Right forelimb (tissue), 1 donor: ENCODE measurements around the gene SLC45A3.
A peak's percentile ranks its signal among the peaks of the same experiment; 100 is the strongest.

ENCODE experiments used
- DNase-seq: peaks from one replicate; pipeline ENCODE4 v3.0.0-alpha.2; 2018

Gene SLC45A3

DNA sequence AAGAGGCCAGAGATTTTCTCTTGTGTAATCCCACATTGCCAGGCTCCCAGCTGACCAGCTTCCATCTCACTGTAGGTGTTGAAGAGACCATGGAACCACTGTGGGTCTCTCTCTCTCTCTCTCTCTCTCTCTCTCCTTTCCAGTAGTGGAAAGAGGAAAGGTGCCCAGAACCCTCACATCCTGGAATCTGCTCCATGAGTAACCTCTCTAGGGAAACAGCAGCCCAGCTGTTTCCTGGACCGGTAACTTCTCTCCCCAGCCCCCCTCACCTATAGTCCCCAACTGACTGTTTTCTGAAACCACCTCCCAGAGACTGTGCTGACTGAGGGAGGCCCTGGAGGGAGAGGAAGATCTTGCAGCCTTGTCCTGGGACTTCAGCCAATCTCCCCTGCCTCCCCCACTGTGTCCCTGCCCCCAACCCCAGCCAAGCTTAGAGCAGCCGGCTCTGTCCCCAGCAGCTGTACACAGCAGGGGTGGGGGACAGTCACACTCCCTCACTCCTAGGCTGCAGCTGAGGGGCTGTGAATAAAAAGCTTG, 20.6 kb upstream of the SLC45A3 start:
- peak; percentile 60 for DNase-seq

DNA sequence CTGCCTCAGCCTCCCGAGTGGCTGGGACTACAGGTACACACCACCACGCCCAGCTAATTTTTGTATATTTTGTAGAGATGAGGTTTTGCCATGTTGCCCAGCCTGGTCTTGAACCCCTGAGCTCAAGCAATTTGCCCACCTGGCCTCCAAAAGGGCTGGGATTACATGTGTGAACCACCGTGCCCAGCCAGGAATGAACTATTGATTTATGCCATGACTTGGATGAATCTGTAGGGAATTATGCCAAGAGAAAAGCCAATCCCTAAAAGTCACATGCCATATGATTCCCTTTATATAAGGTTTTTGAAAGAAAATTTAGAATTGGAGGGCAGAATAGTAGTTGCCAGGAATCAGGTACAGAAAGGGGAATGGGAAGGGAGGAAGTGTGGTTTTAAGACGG, 19.1 kb upstream of the SLC45A3 start:
- no peak for DNase-seq

DNA sequence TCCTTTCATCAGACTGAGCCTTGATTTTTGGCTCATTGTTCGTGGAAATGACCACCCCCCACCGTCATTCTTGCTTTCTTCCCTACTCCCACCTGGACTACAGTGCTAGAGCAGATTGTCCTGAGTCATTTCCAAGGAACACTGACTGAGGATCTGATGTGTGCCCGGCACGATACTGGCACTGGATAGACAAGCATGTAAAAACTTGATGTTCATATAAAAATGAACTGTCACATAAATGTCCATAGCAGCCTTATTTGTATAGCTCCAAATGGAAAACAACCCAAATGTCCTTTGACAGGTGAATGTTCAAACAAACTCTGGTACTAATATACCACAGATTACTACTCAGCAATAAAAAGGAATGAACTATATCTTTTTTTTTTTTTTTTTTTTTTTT, 18.6 kb upstream of the SLC45A3 start:
- no peak for DNase-seq

DNA sequence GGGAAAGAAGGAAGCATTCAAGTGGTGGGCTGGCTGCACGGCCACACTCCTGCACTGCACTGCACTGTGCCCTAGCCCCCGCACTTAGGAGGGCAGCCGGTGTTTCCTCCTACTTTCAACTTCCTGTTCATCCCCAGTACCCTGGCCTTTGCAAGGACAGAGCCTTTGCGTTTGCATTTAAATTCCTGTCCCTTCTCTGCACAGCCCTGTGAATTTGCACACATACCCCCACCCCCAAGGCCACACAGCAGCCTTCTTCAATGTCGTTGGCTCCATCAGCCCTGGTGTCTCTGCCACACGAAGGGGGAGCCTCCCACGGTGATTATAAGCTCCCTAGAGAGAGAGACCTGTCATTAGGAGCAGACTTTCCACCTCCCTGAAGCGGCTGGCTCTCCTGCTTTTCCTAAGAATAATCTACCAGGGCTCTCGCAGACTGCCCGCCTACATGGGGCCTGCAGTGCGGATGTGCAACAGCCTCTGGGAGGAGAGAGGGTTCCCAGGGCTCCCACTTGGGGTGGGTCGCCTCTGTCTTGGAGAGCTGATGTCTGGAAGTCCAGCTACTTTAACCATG, 13.2 kb upstream of the SLC45A3 start:
- DNase-seq, result no peak

DNA sequence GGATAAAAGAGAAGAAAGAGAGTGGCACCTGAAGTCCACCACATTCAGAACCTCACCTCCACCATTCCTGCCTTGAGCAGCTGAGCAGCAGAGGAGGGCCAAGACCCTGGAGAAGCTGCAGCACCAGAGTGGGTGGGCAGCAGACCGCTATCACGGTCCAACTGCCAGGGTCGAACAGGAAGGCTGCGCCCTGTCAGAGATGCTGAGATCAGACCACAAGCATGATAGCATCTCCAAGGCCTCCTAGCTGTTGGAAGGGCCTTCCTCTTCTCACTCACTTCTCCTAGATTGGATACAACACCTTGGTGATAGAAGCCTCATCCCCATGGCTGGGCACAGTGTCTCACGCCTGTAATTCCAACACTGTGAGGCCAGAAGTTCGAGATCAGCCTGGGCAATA, 12.1 kb upstream of the SLC45A3 start:
- DNase-seq, result no peak

DNA sequence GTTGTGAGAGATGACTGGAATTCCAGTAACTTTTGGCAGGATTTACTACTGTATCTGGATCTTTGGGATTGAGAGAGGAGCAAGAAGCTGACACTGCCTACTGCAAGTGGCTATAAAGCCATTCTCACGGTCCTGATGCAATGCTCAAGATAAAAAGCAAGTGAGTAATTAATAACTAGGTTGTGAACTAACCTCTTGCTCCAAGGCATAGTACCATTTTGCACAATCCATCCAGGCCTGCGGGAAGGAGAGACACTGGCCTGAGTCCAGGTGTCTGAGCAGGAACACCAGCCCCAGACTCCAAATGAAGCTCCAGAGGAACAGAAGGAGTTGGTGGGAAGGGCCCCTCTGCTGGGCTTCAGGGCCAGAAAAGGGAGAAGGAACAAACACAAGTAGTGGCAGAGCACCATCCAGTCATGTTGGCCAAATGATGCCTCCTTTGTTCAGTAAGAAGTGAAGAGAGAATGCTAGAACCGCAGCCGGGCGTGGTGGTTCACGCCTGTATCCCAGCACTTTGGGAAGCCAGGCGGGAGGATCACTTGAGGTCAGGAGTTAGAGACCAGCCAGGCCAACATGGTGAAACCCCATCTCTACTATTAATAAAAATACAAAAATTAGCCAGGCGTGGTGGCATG, 9.9 kb upstream of the SLC45A3 start:
- DNase-seq, result no peak

DNA sequence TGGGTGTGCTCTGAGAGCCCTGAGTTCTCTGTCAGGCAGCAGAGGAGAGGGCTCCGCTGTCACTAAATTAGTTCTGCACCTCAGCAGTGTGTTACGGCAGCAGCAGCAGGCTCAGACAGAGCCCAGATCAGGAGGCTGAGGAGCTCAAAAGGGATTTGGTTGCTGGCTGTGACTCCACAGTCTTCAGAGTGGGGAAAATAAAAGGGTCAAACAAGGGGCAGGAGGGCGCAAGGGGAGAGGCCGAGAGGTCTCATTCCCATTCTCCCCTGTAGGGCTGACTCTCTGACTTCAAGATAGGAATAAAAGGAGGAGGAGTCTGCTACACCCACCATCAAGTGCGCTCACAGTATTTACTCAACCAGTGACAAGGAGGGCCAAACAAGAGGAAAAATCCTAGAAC, 9.2 kb upstream of the SLC45A3 start:
- DNase-seq, result no peak

DNA sequence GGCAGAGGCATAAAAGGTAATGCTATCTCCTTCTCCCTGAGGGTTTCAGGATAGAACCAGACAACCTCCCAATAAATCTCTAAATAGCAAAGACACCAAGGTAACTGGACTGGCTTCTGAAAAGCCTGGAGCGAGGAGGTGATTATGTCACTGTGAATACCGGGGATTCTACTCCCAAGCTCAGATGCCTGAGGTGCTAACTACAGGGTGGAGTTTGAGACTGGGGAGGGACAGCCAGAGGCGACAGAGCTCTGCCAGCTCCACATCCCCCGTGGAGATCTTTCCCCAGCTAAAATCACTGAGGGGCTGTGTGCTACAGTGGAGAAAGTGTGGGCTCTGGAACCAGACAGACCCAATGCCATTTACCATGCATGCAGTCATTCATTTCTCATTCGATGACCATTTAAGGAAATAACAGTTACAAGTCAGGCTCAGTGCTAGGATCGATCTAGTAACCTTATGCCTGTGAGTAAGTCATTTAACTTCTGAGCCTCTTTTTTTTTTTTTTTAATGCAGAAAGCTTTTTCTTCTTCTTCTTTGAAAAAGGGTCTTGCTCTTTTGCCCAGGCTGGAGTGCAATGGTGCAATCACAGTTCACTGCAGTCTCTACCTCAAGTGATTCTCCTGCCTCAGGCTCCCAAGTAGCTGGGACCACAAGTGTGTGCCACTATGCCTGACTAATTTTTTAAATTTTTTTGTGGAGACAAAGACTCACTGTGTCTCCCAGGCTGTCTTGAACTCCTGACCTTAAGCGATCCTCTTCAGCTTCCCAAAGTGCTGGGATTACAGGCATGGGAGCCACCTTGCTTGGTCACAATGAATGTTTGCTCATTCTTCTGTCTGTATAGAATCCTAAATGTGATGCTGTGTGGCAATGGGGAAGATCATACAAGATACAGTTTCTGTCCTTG, 8.1 kb upstream of the SLC45A3 start:
- no peak for DNase-seq

DNA sequence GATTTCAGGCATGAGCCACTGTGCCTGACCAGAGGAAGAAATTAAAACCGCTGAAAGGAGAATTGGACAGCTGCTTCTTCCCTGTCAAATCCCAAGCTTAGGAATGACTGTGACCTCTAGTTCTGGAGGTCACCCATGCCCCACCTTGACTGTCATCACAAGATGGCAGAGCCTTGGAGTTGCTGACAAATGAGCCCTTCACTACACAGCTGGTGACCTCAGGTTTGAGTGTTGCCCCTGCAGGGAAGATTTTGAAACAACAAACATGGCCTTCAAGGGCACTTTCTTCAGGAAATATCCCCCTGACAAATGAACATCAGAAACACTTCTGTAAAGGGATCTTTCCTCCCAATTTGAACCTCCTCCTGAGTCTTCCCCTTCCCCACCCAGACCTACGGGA, 6.9 kb upstream of the SLC45A3 start:
- DNase-seq, result no peak

DNA sequence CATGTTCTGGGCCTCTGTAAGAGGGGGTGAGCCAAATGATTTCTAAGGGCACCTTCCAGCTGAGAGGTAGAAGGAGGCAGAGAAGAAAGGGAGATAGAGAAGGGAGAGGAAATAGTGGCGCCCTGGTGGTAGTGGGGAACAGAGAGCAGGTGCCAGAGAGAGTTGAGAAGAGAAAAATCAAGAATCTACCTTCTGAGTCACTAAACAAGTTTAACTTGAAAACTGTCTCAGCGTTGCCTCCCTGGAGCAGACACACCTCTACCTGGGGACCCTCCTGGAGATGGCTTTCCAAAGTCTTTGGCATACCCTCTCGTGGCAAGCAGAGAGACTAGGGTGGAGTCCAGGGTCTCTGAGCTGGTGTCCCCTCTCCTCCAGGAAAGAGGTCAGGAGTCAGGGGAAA, 1.1 kb upstream of the SLC45A3 start:
- no peak for DNase-seq

DNA sequence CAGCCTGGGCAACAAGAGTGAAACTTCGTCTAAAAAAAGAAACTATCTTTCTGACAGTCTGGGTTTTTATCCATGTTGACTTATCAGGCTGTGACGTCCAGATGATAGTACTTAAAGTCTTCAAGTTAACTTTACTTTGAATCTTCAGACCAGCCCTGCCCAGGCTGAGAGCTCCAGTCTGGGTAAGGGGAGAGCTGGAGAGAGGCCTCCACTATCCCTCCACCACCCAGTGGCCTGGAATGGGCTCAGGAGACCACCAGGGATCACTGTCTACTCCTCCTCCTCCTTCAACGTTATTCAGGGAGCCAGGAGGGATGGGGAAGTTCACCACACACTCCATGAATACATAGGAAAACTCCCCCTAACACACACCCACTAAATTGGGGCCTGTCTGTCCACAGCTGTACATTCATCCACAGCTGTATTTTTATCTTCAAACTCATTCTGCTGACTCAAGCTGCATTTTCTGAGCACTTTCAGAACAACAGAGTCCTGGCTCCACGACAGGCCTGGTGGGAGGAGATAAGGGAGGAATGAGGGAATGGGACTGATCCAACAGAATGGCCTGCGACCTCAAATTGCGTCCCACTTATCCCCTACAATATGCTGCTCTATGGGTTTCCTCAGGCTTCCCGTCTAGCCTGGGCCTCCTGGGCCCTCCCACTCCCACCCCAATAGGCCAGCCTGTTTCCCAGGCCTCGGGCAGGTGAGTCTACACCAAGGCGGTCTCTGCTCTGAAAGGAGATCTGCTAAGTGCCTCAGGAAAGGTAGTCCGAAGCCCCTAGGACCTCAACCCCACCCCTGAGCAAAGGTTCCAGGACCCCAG, 1.8 kb downstream of the SLC45A3 start:
- no peak for DNase-seq

DNA sequence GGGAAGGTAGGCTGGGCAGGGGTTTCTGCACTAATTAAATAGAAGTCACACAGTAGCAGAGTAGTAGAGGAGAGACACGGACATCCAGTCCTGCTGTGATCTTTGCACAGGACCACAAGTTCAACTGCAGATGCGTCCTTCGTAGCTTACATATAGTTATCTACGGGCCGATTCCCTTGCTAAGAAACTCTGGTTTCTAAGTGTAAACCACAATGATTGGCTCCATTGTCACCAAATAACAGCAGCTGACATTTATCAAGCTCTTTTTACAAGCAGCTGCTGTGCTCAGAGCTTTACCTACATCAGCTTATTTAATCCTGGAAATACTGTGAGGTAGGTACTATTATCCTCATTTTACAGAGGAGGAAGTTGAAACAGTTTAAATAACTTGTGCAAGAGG, 3.1 kb downstream of the SLC45A3 start:
- DNase-seq, result no peak

DNA sequence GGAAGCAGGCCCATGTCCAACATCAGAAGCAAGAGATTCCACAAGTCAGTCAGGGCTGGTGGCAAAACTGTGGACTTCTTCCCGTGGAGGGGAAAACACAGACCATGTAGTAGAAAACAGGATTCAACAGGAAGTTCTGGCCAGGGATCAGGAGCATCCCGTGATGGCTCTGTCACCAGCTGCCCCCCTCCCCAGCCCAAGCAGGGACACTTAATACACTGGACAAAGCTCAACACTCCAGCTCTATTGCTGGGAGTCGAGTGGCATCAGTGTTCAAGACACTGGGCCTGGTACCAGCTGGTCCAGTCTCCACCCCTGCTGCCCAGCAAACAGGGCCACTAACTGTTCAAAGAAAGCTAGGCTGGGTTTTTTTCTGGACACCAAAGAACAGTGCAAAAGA, 3.7 kb downstream of the SLC45A3 start:
- no peak for DNase-seq

DNA sequence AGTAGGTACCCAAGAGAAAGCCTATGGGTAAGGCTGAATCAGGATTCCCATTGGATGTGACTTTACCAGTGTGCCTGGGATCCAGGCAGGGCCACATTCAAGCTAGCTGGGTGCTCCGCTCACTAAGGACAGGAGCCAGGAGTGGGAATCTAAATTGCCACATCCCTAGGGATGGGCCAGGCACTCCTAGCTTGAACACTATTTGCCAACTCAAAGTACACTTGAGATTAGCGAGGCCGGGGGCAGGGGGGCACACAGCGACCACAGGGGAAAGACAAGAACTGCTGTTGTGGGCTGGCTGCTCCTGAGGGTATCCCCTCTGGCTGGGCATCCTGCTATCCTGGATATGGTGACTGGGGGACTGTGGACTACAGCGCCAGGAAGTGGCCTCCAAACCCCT, 4.3 kb downstream of the SLC45A3 start:
- DNase-seq, result no peak

DNA sequence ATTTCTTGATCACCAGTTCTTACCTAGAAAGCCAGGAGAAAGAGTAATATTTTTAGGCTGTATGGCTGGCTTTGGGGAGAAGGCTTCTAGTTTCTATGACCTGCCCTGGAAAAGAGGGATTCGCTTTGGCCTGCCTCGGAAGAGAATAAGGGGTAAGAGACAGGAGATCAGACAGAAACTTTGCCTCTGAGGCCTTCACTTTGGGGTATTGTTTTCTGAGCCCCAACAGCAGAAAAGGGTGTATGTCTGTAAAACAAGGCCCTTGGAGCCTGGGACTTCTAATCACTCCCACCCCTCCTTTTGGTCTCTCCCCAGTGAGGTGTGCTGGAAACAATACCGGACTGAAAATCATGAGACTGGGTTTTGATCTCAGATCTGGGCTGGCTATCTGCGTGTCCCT, 5.1 kb downstream of the SLC45A3 start:
- no peak for DNase-seq

DNA sequence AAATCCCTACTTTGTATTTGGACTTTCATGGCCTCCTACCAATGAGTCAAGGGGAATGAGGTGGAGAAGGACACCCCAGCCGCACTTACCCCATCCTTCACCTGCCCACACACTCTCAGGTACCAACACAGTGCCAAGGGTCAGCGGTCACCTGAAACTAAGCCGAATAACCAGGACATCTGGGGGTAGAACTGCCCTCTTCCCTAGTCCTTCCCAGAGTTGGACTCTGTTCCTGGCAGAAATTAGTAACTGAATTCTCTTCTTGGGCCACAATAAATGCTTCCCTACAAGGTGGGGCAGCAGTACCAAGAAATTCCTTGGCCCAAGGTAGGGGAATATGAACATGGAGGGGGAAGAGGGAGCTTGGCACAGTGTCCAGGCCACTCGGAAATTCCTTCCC, 7.3 kb downstream of the SLC45A3 start:
- no peak for DNase-seq

DNA sequence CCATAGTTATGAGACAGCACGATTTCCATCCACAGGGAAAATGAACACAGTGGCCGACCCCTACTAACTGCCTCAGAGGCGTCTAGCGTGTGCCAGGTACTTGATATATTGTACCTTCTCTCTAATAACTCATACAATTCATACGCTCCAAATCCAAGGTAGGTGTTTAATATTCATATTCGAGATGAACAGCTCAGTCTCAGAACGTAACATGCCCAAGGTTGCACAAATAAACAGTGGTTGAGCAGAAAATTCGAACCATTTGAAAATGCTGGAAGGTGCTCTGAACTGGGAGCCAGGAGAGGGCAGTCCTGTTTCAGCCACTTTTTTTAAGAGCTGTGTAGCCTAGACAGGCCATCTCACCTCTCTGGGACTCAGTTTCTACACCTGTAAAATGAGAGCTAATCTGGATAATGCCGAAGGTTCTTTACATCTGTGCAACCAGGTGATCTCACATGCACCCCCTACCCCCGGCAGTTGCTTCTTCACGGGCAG, 7.9 kb downstream of the SLC45A3 start:
- no peak for DNase-seq

DNA sequence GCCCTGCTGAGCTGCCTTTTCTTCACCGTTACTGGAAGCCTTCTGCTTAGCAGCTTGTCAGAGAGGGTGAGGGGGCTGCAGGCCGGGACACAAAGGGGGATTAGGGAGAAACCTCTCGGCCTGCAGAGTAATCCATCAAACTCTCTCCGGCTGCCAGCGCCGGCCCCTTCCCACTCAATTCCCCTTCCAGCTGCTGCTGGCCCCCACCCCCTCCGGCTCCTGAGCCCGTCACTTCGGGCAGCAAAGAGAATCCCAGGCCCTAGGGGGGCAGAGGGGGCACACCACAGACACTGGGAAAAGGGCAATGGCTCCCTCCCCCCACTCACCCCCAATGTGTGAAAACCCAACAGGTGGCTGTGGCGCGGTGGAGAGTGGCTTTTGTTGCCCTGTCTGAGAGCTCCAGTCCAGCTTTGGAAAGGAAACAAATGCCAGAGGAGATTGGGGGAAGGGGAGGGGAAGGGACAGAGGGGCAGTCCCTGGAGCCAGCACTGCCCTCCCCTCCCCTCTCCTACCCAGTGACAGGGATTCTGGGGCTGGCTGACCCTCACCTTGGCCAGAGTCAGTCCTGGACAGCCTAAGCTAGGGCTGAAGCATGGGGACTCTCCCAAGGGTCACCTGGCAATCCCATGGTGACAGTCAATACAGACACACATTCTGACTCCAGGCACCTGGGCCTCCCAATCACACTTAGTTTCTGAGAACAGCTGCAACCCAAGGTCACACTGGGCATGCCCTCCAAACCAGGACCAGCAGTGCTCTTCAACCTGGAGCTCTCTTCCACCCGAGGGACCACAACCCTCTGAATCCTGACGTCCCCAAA, 9.5 kb downstream of the SLC45A3 start:
- DNase-seq, result no peak

DNA sequence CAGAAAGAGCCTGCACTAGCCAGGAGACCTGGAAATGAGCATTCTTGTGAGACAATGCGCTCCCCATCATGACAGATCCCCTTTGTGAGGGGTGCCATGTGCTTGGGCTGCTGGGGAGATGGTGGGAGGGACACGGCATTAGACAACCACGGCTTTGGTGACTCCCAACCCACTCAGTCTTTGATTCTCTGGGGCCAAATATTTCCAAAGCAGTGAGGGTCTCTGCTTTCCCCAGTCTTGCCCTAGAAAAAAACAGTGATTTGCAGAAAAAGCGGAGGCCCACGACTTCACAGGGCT, 10.2 kb downstream of the SLC45A3 start:
- no peak for DNase-seq

DNA sequence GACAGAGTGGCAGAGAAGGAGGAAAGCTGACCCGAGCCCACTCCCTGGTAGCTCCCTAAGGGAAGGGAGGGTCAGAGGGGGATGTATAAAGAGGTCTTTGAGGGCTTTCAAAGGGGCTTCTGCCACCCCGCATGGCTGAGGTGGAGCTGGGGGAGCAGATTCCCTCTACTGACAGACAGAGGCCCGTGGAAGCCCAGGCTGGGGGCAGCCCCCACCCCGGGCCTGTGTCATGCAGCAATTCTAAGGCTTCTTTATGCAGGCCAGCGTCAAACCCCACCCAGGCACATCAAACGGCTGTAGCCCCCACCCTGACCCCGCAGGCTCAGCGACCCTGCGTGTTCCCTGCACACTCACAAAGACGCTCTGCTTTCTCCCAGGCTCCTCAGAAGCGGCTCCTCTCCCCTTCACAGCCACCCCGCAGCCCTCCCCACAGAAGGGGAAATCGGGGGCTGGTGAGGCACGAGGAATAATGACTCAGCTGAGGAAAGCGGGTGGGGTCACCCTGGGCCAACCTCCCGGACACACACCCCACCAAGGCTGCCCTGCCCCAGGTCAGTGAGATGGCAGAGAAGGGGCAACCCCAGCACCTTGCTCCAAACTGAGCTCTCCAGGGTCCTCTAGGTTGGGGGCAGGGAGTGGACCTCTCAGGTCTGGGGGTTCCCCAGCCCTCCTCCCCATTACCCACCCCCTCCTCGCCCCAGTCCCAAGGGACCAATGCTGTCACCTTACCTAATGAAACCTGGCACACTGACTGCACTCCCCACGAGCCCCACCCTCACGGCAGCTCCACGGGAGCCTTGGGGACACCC, 10.8 kb downstream of the SLC45A3 start:
- DNase-seq, result no peak

DNA sequence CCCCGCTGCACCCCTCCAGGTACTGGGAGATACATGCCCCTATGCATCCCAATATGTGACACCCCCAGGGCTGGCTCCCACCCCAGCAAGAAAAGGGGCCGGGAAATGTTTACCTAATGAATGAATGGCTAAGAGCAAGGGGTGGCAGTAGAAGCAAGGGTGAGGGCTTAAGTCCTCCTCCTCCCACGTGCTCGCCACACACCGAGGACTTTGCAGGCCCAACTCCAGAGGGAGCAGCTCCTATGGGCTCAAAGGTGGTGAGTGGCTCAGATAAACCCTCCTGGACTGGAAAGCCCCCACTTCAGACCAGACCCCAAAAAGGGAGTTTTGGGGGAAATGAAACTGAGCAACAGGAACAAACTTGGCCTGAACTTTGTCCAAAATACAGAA, 11.4 kb downstream of the SLC45A3 start:
- no peak for DNase-seq
